SK-N-SH (cell line): ENCODE results near the gene JMJD6.
A peak's percentile ranks its signal among the peaks of the same experiment; 100 is the strongest.

Source experiments
- EP300 ChIP-seq, 2 experiments: IDR thresholded peaks; 2 replicates each; pipeline versions ENCODE4 v1.4.0 to v1.6.1; 2012; ENCODE audit warnings: borderline replicate concordance in 1 of 2, low read depth in 1 of 2, low read length in 1 of 2
- EZH2phosphoT487 ChIP-seq: fragments of 200-600 bp; sonication (generic); IDR thresholded peaks from 2 replicates; pipeline ENCODE4 v1.6.1; 2017; ENCODE audit warnings: low read depth, mixed run types, mild to moderate bottlenecking, antibody characterized with exemption, moderate library complexity, borderline replicate concordance
- JUND ChIP-seq: IDR thresholded peaks from 2 replicates; pipeline ENCODE4 v1.4.0; 2012
- MXI1 ChIP-seq: IDR thresholded peaks from 2 replicates; pipeline ENCODE4 v1.6.1; 2012; ENCODE audit warnings: mild to moderate bottlenecking, low read depth, low read length, improper control_type of control experiment
- NRF1 ChIP-seq: IDR thresholded peaks from 2 replicates; pipeline ENCODE4 v1.6.1; 2012; ENCODE audit warnings: low read depth, mild to moderate bottlenecking, low read length
- POLR2AphosphoS5 ChIP-seq: IDR thresholded peaks from 2 replicates; pipeline ENCODE4 v1.6.1; 2012; ENCODE audit warnings: low read depth, low read length
- SIN3A ChIP-seq: IDR thresholded peaks from 2 replicates; pipeline ENCODE4 v1.6.1; 2012; ENCODE audit warnings: low read depth, mild to moderate bottlenecking, low read length, moderate library complexity, borderline replicate concordance
- TAF1 ChIP-seq: IDR thresholded peaks from 2 replicates; pipeline ENCODE4 v1.6.1; 2012; ENCODE audit warnings: low read depth, mild to moderate bottlenecking, low read length, moderate library complexity, borderline replicate concordance
- YY1 ChIP-seq: IDR thresholded peaks from 2 replicates; pipeline ENCODE4 v1.4.0; 2012; ENCODE audit warnings: low read depth, mild to moderate bottlenecking
- TF ChIP-seq, protein P1 (sequence below): fragments of 200-600 bp; sonication (generic); IDR thresholded peaks from 2 replicates; pipeline ENCODE4 v1.6.1; 2017; ENCODE audit warnings: antibody characterized with exemption, mild to moderate bottlenecking, moderate library complexity
- TF ChIP-seq, protein P2 (sequence below): IDR thresholded peaks from 2 replicates; pipeline ENCODE4 v1.4.0; 2012; ENCODE audit warnings: low read depth, borderline replicate concordance
- TF ChIP-seq, protein P3 (sequence below): IDR thresholded peaks from 2 replicates; pipeline ENCODE4 v1.6.1; 2012; ENCODE audit warnings: mild to moderate bottlenecking, low read depth, low read length, moderate library complexity

DNA sequence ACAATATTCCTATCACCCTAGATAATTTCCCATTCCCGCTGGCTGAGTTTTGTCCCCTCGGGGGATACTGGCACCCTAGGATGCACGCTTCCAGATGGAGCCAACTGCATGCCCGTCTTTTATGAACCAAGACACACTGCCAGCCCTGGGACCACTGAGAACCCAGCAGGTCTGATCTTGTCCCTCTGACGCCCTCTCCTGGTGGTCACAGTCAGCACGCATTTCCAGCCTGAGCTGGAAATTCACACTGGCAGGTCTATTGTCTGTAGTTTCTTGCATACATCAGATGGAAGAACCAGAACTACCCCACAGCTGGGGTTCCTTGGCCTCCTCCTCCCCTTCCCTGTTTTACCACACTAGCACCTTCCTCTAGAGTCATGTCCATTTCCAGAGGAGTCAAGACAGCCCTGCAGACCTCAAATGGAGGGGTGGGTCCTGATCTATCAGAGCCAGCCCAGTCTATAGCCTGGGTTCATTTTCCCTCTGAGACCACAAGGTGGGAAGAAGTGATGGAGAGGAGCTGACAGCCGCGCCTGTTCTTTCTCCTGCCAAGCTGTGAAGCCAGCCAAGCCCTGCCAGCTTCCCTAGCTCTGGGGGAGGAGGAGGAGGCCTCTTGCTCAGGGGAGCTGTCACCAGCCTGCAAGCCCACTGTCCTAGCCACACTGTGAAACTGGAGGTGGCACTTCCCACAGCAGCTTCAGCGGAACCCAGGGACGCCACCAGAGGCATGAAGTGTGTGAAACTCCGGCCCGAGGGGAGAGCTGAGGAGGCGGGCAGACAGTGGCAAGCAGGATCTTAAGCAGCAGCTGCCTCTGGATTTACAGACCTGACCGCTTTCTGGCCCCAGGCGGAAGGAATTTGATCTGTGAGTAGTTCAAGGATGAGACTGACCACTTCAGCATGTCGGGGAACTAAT is 44.9 kb downstream of the JMJD6 start:
- TF ChIP-seq TAF1 = no peak
- TF ChIP-seq, protein P1, sequence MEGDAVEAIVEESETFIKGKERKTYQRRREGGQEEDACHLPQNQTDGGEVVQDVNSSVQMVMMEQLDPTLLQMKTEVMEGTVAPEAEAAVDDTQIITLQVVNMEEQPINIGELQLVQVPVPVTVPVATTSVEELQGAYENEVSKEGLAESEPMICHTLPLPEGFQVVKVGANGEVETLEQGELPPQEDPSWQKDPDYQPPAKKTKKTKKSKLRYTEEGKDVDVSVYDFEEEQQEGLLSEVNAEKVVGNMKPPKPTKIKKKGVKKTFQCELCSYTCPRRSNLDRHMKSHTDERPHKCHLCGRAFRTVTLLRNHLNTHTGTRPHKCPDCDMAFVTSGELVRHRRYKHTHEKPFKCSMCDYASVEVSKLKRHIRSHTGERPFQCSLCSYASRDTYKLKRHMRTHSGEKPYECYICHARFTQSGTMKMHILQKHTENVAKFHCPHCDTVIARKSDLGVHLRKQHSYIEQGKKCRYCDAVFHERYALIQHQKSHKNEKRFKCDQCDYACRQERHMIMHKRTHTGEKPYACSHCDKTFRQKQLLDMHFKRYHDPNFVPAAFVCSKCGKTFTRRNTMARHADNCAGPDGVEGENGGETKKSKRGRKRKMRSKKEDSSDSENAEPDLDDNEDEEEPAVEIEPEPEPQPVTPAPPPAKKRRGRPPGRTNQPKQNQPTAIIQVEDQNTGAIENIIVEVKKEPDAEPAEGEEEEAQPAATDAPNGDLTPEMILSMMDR = peak; percentile 95
- no peak for TF ChIP-seq NRF1
- no peak for TF ChIP-seq EP300 (IDR thresholded peaks at IDR 0.05; ENCODE audit: borderline replicate concordance in 1 of 2, low read depth in 1 of 2, low read length in 1 of 2)
- no peak for TF ChIP-seq YY1
- TF ChIP-seq EZH2phosphoT487 = no peak
- no peak for TF ChIP-seq POLR2AphosphoS5
- TF ChIP-seq, protein P2, sequence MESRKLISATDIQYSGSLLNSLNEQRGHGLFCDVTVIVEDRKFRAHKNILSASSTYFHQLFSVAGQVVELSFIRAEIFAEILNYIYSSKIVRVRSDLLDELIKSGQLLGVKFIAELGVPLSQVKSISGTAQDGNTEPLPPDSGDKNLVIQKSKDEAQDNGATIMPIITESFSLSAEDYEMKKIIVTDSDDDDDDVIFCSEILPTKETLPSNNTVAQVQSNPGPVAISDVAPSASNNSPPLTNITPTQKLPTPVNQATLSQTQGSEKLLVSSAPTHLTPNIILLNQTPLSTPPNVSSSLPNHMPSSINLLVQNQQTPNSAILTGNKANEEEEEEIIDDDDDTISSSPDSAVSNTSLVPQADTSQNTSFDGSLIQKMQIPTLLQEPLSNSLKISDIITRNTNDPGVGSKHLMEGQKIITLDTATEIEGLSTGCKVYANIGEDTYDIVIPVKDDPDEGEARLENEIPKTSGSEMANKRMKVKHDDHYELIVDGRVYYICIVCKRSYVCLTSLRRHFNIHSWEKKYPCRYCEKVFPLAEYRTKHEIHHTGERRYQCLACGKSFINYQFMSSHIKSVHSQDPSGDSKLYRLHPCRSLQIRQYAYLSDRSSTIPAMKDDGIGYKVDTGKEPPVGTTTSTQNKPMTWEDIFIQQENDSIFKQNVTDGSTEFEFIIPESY = no peak
- TF ChIP-seq SIN3A = peak; percentile 36; the same call in 1 of the 2 replicates
- peak; percentile 63 for TF ChIP-seq MXI1
- TF ChIP-seq, protein P3, sequence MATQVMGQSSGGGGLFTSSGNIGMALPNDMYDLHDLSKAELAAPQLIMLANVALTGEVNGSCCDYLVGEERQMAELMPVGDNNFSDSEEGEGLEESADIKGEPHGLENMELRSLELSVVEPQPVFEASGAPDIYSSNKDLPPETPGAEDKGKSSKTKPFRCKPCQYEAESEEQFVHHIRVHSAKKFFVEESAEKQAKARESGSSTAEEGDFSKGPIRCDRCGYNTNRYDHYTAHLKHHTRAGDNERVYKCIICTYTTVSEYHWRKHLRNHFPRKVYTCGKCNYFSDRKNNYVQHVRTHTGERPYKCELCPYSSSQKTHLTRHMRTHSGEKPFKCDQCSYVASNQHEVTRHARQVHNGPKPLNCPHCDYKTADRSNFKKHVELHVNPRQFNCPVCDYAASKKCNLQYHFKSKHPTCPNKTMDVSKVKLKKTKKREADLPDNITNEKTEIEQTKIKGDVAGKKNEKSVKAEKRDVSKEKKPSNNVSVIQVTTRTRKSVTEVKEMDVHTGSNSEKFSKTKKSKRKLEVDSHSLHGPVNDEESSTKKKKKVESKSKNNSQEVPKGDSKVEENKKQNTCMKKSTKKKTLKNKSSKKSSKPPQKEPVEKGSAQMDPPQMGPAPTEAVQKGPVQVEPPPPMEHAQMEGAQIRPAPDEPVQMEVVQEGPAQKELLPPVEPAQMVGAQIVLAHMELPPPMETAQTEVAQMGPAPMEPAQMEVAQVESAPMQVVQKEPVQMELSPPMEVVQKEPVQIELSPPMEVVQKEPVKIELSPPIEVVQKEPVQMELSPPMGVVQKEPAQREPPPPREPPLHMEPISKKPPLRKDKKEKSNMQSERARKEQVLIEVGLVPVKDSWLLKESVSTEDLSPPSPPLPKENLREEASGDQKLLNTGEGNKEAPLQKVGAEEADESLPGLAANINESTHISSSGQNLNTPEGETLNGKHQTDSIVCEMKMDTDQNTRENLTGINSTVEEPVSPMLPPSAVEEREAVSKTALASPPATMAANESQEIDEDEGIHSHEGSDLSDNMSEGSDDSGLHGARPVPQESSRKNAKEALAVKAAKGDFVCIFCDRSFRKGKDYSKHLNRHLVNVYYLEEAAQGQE = no peak
- no peak for TF ChIP-seq JUND
